GM23338 (cell line): ENCODE measurements around the gene HNF1A.
A peak's percentile ranks its signal among the peaks of the same experiment; 100 is the strongest.

Source experiments
- CREB1 ChIP-seq: fragments of 250-450 bp; sonication (Bioruptor Pico); IDR thresholded peaks from 2 replicates; pipeline ENCODE4 v1.5.0; 2020; ENCODE audit warnings: low read depth, mild to moderate bottlenecking, moderate library complexity
- EZH2 ChIP-seq: fragments of 200-600 bp; sonication (generic); IDR thresholded peaks from one replicate; pipeline ENCODE4 v1.8.0; 2017; ENCODE audit warnings: antibody characterized with exemption, mild to moderate bottlenecking, low read depth; ENCODE audit not compliant: unreplicated experiment
- EZH2phosphoT487 ChIP-seq: fragments of 200-600 bp; sonication (generic); IDR thresholded peaks from one replicate; pipeline ENCODE4 v1.8.1; 2018; ENCODE audit warnings: antibody characterized with exemption; ENCODE audit not compliant: unreplicated experiment
- JUNB ChIP-seq: IDR thresholded peaks from one replicate; pipeline ENCODE4 v1.6.1; 2016; ENCODE audit warnings: antibody characterized with exemption; ENCODE audit not compliant: unreplicated experiment
- POLR2AphosphoS5 ChIP-seq: IDR thresholded peaks from 2 replicates; pipeline ENCODE4 v1.6.1; 2016; ENCODE audit warnings: antibody characterized with exemption, low read depth
- ZNF114 ChIP-seq: fragments of 250-450 bp; sonication (Bioruptor Pico); IDR thresholded peaks from 2 replicates; pipeline ENCODE4 v1.5.0; 2020; ENCODE audit warnings: mild to moderate bottlenecking, moderate library complexity
- ZNF331 ChIP-seq: fragments of 250-450 bp; sonication (Bioruptor Pico); IDR thresholded peaks from 2 replicates; pipeline ENCODE4 v1.5.0; 2020; ENCODE audit warnings: low read depth, mild to moderate bottlenecking, moderate library complexity
- TF ChIP-seq, protein P1 (sequence below), 2 experiments: fragments of 200-600 bp in 1 of 2; sonication (generic) in 1 of 2; conservative IDR thresholded peaks; 2 replicates each; pipeline versions ENCODE4 v1.5.1 to v1.6.1; 2016 to 2017; ENCODE audit warnings: antibody characterized with exemption in 2 of 2, low read depth in 2 of 2, mild to moderate bottlenecking in 2 of 2, moderate library complexity in 1 of 2
- TF ChIP-seq, protein P2 (sequence below): fragments of 250-450 bp; sonication (Bioruptor Pico); IDR thresholded peaks from 2 replicates; pipeline ENCODE4 v1.5.0; 2020; ENCODE audit warnings: mild to moderate bottlenecking, moderate library complexity
- TF ChIP-seq, protein P3 (sequence below): IDR thresholded peaks from 2 replicates; pipeline ENCODE4 v1.6.1; 2016; ENCODE audit warnings: antibody characterized with exemption

DNA sequence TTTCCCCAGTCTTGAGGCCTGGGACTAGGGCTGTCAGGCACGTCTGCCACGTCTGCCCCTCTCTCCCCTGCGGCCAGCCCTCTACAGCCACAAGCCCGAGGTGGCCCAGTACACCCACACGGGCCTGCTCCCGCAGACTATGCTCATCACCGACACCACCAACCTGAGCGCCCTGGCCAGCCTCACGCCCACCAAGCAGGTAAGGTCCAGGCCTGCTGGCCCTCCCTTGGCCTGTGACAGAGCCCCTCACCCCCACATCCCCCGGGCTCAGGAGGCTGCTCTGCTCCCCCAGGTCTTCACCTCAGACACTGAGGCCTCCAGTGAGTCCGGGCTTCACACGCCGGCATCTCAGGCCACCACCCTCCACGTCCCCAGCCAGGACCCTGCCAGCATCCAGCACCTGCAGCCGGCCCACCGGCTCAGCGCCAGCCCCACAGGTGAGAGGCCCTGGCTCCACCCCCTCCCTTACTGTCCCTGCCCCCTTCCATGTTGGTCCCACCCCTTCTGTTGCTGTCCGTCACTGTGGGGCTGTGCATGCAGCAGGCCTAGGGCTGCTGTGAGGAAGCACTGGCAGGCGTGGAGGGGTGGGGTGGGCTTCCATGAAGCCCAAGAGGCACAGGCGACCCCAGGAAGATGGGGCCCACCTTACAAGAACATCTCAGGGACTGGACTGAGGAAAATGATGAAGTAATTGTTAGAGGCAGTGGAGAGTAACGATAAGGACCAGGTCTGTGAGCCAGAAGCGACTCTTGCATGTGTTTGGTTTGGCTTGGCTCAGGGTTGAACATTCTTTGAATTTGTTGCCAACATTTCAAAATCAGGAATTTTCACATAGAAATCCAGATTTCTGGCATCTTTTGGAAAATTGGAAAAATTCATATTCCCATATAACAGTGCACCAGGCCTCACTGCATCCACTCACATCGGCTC is 21.1 kb downstream of the HNF1A start:
- TF ChIP-seq, protein P1, sequence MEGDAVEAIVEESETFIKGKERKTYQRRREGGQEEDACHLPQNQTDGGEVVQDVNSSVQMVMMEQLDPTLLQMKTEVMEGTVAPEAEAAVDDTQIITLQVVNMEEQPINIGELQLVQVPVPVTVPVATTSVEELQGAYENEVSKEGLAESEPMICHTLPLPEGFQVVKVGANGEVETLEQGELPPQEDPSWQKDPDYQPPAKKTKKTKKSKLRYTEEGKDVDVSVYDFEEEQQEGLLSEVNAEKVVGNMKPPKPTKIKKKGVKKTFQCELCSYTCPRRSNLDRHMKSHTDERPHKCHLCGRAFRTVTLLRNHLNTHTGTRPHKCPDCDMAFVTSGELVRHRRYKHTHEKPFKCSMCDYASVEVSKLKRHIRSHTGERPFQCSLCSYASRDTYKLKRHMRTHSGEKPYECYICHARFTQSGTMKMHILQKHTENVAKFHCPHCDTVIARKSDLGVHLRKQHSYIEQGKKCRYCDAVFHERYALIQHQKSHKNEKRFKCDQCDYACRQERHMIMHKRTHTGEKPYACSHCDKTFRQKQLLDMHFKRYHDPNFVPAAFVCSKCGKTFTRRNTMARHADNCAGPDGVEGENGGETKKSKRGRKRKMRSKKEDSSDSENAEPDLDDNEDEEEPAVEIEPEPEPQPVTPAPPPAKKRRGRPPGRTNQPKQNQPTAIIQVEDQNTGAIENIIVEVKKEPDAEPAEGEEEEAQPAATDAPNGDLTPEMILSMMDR (conservative IDR thresholded peaks at IDR 0.05; ENCODE audit: low read depth in 2 of 2) = no peak
- TF ChIP-seq CREB1 (CRISPR knock-in tag) (no peak), EZH2 (no peak), POLR2AphosphoS5 (peak; percentile 57; the same call in 1 of the 2 replicates), JUNB (no peak), ZNF114 (CRISPR knock-in tag) (no peak), EZH2phosphoT487 (no peak), ZNF331 (no peak)
- TF ChIP-seq, protein P2, sequence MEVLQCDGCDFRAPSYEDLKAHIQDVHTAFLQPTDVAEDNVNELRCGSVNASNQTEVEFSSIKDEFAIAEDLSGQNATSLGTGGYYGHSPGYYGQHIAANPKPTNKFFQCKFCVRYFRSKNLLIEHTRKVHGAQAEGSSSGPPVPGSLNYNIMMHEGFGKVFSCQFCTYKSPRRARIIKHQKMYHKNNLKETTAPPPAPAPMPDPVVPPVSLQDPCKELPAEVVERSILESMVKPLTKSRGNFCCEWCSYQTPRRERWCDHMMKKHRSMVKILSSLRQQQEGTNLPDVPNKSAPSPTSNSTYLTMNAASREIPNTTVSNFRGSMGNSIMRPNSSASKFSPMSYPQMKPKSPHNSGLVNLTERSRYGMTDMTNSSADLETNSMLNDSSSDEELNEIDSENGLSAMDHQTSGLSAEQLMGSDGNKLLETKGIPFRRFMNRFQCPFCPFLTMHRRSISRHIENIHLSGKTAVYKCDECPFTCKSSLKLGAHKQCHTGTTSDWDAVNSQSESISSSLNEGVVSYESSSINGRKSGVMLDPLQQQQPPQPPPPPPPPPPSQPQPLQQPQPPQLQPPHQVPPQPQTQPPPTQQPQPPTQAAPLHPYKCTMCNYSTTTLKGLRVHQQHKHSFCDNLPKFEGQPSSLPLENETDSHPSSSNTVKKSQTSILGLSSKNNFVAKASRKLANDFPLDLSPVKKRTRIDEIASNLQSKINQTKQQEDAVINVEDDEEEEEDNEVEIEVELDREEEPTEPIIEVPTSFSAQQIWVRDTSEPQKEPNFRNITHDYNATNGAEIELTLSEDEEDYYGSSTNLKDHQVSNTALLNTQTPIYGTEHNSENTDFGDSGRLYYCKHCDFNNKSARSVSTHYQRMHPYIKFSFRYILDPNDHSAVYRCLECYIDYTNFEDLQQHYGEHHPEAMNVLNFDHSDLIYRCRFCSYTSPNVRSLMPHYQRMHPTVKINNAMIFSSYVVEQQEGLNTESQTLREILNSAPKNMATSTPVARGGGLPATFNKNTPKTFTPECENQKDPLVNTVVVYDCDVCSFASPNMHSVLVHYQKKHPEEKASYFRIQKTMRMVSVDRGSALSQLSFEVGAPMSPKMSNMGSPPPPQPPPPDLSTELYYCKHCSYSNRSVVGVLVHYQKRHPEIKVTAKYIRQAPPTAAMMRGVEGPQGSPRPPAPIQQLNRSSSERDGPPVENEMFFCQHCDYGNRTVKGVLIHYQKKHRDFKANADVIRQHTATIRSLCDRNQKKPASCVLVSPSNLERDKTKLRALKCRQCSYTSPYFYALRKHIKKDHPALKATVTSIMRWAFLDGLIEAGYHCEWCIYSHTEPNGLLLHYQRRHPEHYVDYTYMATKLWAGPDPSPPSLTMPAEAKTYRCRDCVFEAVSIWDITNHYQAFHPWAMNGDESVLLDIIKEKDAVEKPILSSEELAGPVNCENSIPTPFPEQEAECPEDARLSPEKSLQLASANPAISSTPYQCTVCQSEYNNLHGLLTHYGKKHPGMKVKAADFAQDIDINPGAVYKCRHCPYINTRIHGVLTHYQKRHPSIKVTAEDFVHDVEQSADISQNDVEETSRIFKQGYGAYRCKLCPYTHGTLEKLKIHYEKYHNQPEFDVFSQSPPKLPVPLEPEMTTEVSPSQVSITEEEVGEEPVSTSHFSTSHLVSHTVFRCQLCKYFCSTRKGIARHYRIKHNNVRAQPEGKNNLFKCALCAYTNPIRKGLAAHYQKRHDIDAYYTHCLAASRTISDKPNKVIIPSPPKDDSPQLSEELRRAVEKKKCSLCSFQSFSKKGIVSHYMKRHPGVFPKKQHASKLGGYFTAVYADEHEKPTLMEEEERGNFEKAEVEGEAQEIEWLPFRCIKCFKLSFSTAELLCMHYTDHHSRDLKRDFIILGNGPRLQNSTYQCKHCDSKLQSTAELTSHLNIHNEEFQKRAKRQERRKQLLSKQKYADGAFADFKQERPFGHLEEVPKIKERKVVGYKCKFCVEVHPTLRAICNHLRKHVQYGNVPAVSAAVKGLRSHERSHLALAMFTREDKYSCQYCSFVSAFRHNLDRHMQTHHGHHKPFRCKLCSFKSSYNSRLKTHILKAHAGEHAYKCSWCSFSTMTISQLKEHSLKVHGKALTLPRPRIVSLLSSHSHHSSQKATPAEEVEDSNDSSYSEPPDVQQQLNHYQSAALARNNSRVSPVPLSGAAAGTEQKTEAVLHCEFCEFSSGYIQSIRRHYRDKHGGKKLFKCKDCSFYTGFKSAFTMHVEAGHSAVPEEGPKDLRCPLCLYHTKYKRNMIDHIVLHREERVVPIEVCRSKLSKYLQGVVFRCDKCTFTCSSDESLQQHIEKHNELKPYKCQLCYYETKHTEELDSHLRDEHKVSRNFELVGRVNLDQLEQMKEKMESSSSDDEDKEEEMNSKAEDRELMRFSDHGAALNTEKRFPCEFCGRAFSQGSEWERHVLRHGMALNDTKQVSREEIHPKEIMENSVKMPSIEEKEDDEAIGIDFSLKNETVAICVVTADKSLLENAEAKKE (CRISPR knock-in tag) = no peak
- TF ChIP-seq, protein P3, sequence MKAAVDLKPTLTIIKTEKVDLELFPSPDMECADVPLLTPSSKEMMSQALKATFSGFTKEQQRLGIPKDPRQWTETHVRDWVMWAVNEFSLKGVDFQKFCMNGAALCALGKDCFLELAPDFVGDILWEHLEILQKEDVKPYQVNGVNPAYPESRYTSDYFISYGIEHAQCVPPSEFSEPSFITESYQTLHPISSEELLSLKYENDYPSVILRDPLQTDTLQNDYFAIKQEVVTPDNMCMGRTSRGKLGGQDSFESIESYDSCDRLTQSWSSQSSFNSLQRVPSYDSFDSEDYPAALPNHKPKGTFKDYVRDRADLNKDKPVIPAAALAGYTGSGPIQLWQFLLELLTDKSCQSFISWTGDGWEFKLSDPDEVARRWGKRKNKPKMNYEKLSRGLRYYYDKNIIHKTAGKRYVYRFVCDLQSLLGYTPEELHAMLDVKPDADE = no peak
